ENCODE measurements around the gene NUMA1. TPM values are rescaled to one million over a fixed set of nuclear protein-coding genes. Genes with fewer than 3 reads are reported as not detected.

Gene NUMA1
- total and polyA plus RNA-seq, 2 of the 13 experiments (the other 11 are each of a cell fraction or from before 2014, with no cell fraction given): 57.3 to 60.2 TPM

GRCh38 chr11:72048766-72049460 lies 31.4 kb downstream of the NUMA1 start:
- DNase-seq (ENCODE audit: low spot score) (peak; percentile 24), ATAC-seq (no peak), FAIRE-seq (peak; percentile 21)
- Histone ChIP-seq H3K36me3 (replicated peaks in 1 of 2; ENCODE audit: control insufficient read depth in 1 of 2, insufficient read depth in 2 of 2, low read length in 2 of 2) (peaks cover 3 to 20% of the 10 kb centered on the region in 2 experiments; a peak in 4 of 5 replicates), H4K20me1 (ENCODE audit: insufficient read depth, low read length) (no peaks in the 10 kb centered on the region), H3K4me3 (replicated peaks in 1 of 3; ENCODE audit: insufficient read depth in 1 of 3, low read depth in 2 of 3, low read length in 3 of 3) (no peak overlapping the region), H3K4me1 (ENCODE audit: insufficient read depth, low read length) (peaks cover 11% of the 10 kb centered on the region), H3K79me2 (ENCODE audit: insufficient read depth, low read length) (peaks cover 19% of the 10 kb centered on the region), H3K27me3 (ENCODE audit: control insufficient read depth in 1 of 2, insufficient read depth in 2 of 2, low read length in 2 of 2) (no peaks in the 10 kb centered on the region), H3K9me3 (ENCODE audit: low read length) (no peaks in the 10 kb centered on the region), H3K9ac (ENCODE audit: insufficient read depth, low read depth, low read length) (no peak overlapping the region), H3K27ac (ENCODE audit: extremely low read length, insufficient read depth, low read length) (no peak overlapping the region), H2AFZ (ENCODE audit: low read length) (no peak overlapping the region), H3K4me2 (ENCODE audit: low read depth, low read length) (0 out of 2 replicates have a peak overlapping the region, but pooled peaks have one; percentile 25)
- BruUV-seq (replicated peaks): no TSS peak
- intact Hi-C loops (cut with micrococcal nuclease; ENCODE audit: unreplicated experiment): no loop called here
- in situ Hi-C loops (cut with HindIII; ENCODE audit: extremely low pct_ligation_motif_present, low pct_unique_long_range_greater_than_20kb): no loop called here
- ChIA-PET CTCF (ENCODE audit: low intra/inter-chr PET ratio, low total read pairs) (no interaction called here), POLR2A (interaction anchor here (1.1 to 5.3 kb wide), 4 partner anchors 8 to 17 kb away, joined by 3 to 37 read pairs (median 3); no protein-coding TSS in a partner anchor)
- 87% methylated on average over 3 of the region's 3 CpGs for WGBS (ENCODE audit: low lambda C conversion rate)
- TF ChIP-seq SAP130 (CRISPR knock-in tag; IDR thresholded peaks at IDR 0.05; ENCODE audit: low read depth): 0 out of 2 replicates have a peak, but pooled peaks have one; percentile 12
- no peak for TF ChIP-seq ZNF646 (CRISPR knock-in tag; IDR thresholded peaks at IDR 0.05)
- TF ChIP-seq FOXA1 (IDR thresholded peaks at IDR 0.05): no peak
- peak; percentile 57 for TF ChIP-seq FOXA1 (CRISPR knock-in tag; IDR thresholded peaks at IDR 0.05)
- TF ChIP-seq FOXA3 (CRISPR knock-in tag; IDR thresholded peaks at IDR 0.05): peak; percentile 53; the same call in 1 of the 2 replicates
- TF ChIP-seq ZNF883 (CRISPR knock-in tag; IDR thresholded peaks at IDR 0.05; ENCODE audit: not compliant biosample characterization): no peak
- TF ChIP-seq SOX13 (IDR thresholded peaks at IDR 0.05): no peak
- TF ChIP-seq SOX13 (CRISPR knock-in tag; conservative IDR thresholded peaks at IDR 0.05 in 1 of 2, IDR thresholded peaks at IDR 0.05 in 1 of 2): no peak
- TF ChIP-seq ZSCAN22 (CRISPR knock-in tag; IDR thresholded peaks at IDR 0.05): no peak
- TF ChIP-seq HNRNPLL (IDR thresholded peaks at IDR 0.05; ENCODE audit: low read depth, low read length, poor library complexity, severe bottlenecking): no peak
- TF ChIP-seq ZNF30 (CRISPR knock-in tag; IDR thresholded peaks at IDR 0.05): no peak
- 0 out of 2 replicates have a peak, but pooled peaks have one; percentile 7 for TF ChIP-seq ARID5B (CRISPR knock-in tag; IDR thresholded peaks at IDR 0.05)
